Fibroblast of the aortic adventitia (primary cell): ENCODE measurements around the gene MGAT4B. TPM values are rescaled to one million over a fixed set of nuclear protein-coding genes. Genes with fewer than 3 reads are reported as not detected.

Experiments used
- DNase-seq: peaks from one replicate; pipeline ENCODE4 v3.0.0-alpha.2; 2010; ENCODE audit warnings: low read depth
- H3K4me3 ChIP-seq: 2 replicates; pipeline ENCODE4 v1.5.1; 2011; ENCODE audit warnings: low read depth, mild to moderate bottlenecking, control low read depth, low read length, moderate library complexity
- total RNA-seq: library from RNA; depleted of rRNA; stranded (reverse); fragments of >200 nt; gene quantifications from 2 replicates; pipeline ENCODE4 v1.2.3, GENCODE V29; 2012; ENCODE audit warnings: low replicate concordance
- TF ChIP-seq, protein P1 (sequence below): IDR thresholded peaks from 2 replicates; pipeline ENCODE4 v1.5.1; 2011; ENCODE audit warnings: mild to moderate bottlenecking, low read length, control low read depth, inconsistent platforms; ENCODE audit not compliant: insufficient read depth

Gene MGAT4B
- total RNA-seq, 1 donor, result 141 TPM

DNA sequence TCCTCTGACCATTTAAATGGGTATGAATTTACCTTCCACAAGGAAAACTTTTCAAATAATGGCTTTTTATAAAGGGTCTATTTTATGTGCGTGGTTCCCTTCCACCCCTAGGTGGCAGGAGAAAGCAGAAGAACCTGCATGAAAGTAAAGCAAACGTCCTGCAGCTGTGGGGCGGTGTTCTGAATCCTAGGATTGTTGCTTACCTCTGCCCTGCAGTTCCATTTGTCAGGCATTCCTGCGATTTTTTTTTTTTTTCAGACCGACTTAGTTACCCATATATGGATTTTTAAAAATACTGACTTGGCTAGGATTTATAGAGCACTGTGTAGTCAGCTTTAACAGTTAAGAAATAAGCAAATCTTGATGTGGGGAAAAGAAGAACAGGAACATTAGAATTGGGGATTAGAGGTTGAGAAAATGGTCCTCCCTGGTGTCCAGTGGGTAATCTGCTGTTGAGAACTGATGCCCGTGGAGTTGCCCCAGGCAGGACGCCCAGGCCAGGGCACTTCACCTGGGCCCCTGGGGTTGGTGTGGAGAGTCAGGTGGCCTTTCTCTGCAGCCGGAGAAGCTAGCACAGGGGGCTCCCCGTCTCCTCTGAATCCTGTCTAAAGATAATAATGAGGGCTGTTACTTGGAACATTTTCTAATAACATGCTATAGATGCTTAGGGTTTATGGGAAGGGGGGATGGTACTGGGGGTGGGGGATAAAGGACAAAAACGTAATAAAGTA, 43.3 kb downstream of the MGAT4B start:
- TF ChIP-seq, protein P1, sequence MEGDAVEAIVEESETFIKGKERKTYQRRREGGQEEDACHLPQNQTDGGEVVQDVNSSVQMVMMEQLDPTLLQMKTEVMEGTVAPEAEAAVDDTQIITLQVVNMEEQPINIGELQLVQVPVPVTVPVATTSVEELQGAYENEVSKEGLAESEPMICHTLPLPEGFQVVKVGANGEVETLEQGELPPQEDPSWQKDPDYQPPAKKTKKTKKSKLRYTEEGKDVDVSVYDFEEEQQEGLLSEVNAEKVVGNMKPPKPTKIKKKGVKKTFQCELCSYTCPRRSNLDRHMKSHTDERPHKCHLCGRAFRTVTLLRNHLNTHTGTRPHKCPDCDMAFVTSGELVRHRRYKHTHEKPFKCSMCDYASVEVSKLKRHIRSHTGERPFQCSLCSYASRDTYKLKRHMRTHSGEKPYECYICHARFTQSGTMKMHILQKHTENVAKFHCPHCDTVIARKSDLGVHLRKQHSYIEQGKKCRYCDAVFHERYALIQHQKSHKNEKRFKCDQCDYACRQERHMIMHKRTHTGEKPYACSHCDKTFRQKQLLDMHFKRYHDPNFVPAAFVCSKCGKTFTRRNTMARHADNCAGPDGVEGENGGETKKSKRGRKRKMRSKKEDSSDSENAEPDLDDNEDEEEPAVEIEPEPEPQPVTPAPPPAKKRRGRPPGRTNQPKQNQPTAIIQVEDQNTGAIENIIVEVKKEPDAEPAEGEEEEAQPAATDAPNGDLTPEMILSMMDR, result peak; percentile 87
- DNase-seq, result peak; percentile 92
- peak overlapping the region; percentile 7 for H3K4me3 ChIP-seq

GRCh38 chr5:179762781-179763176, 43.9 kb downstream of the MGAT4B start:
- H3K4me3 ChIP-seq, result no peak overlapping the region
- DNase-seq, result peak; percentile 75
- TF ChIP-seq, protein P1, result no peak

DNA sequence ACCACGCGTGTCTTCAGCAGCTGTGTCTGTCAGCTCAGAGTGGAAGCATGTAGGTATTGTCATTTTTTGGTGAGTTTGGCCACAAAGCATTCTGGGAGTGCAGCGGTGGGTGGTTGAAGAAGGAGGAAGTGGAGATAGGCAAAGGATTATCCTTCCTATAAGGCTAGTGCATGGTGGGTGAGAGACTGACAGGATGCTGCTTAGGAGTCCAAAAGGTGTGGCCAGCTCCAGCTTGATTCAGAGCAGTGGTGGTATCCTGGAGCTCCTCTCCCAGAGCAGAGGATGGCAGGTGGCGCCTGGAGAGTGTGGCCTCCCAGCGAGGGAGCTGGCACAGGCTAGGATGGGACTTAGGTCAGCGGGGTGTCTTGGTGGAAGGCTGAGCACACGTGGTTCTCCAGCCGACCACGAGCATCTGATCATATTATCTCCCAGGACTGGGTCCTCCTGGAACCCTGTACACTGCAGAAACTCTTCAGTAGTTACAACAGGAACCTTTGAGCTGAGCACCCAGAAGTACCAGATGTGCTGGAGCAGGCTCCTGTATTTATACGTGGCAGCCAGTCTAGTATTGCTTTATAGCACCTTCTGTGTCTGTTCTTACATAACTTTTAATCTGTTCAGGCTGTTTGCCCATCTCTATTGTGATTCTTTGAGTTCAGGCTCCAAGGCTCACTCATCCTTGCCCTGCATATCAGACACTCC, 44.4 kb downstream of the MGAT4B start:
- no peak overlapping the region for H3K4me3 ChIP-seq
- TF ChIP-seq, protein P1, result no peak
- DNase-seq, result peak; percentile 74

GRCh38 chr5:179759581-179760551, 46.8 kb downstream of the MGAT4B start:
- no peak for DNase-seq
- no peak overlapping the region for H3K4me3 ChIP-seq
- TF ChIP-seq, protein P1, result no peak

GRCh38 chr5:179758955-179759354, 47.7 kb downstream of the MGAT4B start:
- TF ChIP-seq, protein P1, result no peak
- H3K4me3 ChIP-seq, result no peak overlapping the region
- DNase-seq, result no peak

DNA sequence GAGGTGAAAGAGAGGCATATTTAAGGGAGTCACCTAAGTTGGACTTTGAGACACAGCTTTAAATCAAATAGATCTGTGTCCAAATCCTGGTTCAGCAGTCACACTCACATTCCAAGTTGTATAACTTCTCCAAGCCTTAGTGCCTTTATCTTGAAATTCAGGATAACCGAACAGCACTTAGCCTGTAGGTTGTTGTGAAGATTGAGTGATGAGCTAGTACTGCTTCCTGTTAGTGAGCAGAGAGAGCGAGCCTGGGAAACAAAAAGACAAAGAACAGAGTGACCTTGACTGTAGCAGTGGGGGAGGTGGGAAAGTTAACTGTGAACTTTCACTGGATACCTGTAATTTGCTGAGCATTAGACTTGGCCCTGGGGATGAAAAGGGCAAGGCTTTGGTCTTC, 51.6 kb downstream of the MGAT4B start:
- H3K4me3 ChIP-seq, result no peak overlapping the region
- TF ChIP-seq, protein P1, result no peak
- DNase-seq, result no peak
